ENCODE measurements around the gene ENAM. TPM values are rescaled to one million over a fixed set of nuclear protein-coding genes. Genes with fewer than 3 reads are reported as not detected.

Gene ENAM
- polyA plus RNA-seq (ENCODE audit: insufficient read length in 3 of 3) = 1 to 10 TPM; 4.7 to 6.0 (median 5.9) TPM

GRCh38 chr4:70628444-70628843 is at the start of gene ENAM:
Gene ENAM (plus strand): TSS chr4:70628744. CDS start chr4:70629501, 757 bp downstream.
- no peak for DNase-seq (ENCODE audit: low read depth in 3 of 3, low spot score in 2 of 3)

GRCh38 chr4:70581980-70582379 is 46.6 kb upstream of the ENAM start:
- no peak for DNase-seq (ENCODE audit: low read depth in 3 of 3, low spot score in 2 of 3)

- DNase-seq (ENCODE audit: low read depth in 3 of 3, low spot score in 2 of 3) = no peak
These were observed 44.4 kb upstream of the ENAM start for GRCh38 chr4:70583952-70584834.

- no peak for DNase-seq (ENCODE audit: low read depth in 3 of 3, low spot score in 2 of 3)
These were observed 41.7 kb upstream of the ENAM start for GRCh38 chr4:70586841-70587240.

GRCh38 chr4:70589785-70590184 is 38.8 kb upstream of the ENAM start:
- no peak for DNase-seq (ENCODE audit: low read depth in 3 of 3, low spot score in 2 of 3)

GRCh38 chr4:70591955-70592582 is 36.5 kb upstream of the ENAM start, which contains the start of gene AMBN:
Gene AMBN (plus strand): TSS chr4:70592256. CDS start chr4:70592359, 103 bp downstream.
- no peak for DNase-seq (ENCODE audit: low read depth in 3 of 3, low spot score in 2 of 3)

- DNase-seq (ENCODE audit: low read depth in 3 of 3, low spot score in 2 of 3) = no peak
These were observed 34.3 kb upstream of the ENAM start for GRCh38 chr4:70594196-70594595.

GRCh38 chr4:70600305-70600704 is 28.2 kb upstream of the ENAM start:
- no peak for DNase-seq (ENCODE audit: low read depth in 3 of 3, low spot score in 2 of 3)

- no peak for DNase-seq (ENCODE audit: low read depth in 3 of 3, low spot score in 2 of 3)
These were observed 27.6 kb upstream of the ENAM start for GRCh38 chr4:70600977-70601376.

GRCh38 chr4:70601422-70602039 is 27.0 kb upstream of the ENAM start:
- DNase-seq (ENCODE audit: low read depth in 3 of 3, low spot score in 2 of 3) = no peak

GRCh38 chr4:70603856-70604255 is 24.7 kb upstream of the ENAM start:
- DNase-seq (ENCODE audit: low read depth in 3 of 3, low spot score in 2 of 3) = no peak

GRCh38 chr4:70606459-70606858 is 22.1 kb upstream of the ENAM start:
- no peak for DNase-seq (ENCODE audit: low read depth in 3 of 3, low spot score in 2 of 3)

GRCh38 chr4:70607334-70607853 is 21.1 kb upstream of the ENAM start:
- no peak for DNase-seq (ENCODE audit: low read depth in 3 of 3, low spot score in 2 of 3)

- no peak for DNase-seq (ENCODE audit: low read depth in 3 of 3, low spot score in 2 of 3)
These were observed 20.2 kb upstream of the ENAM start for GRCh38 chr4:70608324-70608723.

GRCh38 chr4:70613306-70614183 is 15.0 kb upstream of the ENAM start:
- DNase-seq (ENCODE audit: low read depth in 3 of 3, low spot score in 2 of 3) = no peak

GRCh38 chr4:70614184-70614555 is 14.4 kb upstream of the ENAM start:
- DNase-seq (ENCODE audit: low read depth in 3 of 3, low spot score in 2 of 3) = no peak

GRCh38 chr4:70619288-70619687 is 9.3 kb upstream of the ENAM start:
- DNase-seq (ENCODE audit: low read depth in 3 of 3, low spot score in 2 of 3) = no peak

- no peak for DNase-seq (ENCODE audit: low read depth in 3 of 3, low spot score in 2 of 3)
These were observed 8.8 kb upstream of the ENAM start for GRCh38 chr4:70619778-70620177.

GRCh38 chr4:70623323-70623722 is 5.2 kb upstream of the ENAM start:
- no peak for DNase-seq (ENCODE audit: low read depth in 3 of 3, low spot score in 2 of 3)

- no peak for DNase-seq (ENCODE audit: low read depth in 3 of 3, low spot score in 2 of 3)
These were observed 4.2 kb upstream of the ENAM start for GRCh38 chr4:70624226-70624793.

Data from right renal cortex interstitium (tissue), 3 donors.